SK-N-SH treated with all-trans-retinoic acid at 6 μM for 48 hours (cell line): Measurements from ENCODE around the gene STK32A.

ENCODE experiments used
- BACH2 ChIP-seq: fragments of 250-450 bp; sonication (Bioruptor Pico); IDR thresholded peaks from 2 replicates; pipeline ENCODE4 v1.9.0; 2021; ENCODE audit warnings: mild to moderate bottlenecking, borderline replicate concordance
- RARB ChIP-seq: fragments of 250-450 bp; sonication (Bioruptor Pico); IDR thresholded peaks from 2 replicates; pipeline ENCODE4 v1.8.0; 2021; ENCODE audit warnings: mild to moderate bottlenecking, moderate library complexity
- TOX ChIP-seq: fragments of 250-450 bp; sonication (Bioruptor Pico); IDR thresholded peaks from 2 replicates; pipeline ENCODE4 v1.8.0; 2021; ENCODE audit warnings: mild to moderate bottlenecking, moderate library complexity, borderline replicate concordance
- TF ChIP-seq, protein P1 (sequence below): fragments of 250-450 bp; sonication (Bioruptor Pico); IDR thresholded peaks from 2 replicates; pipeline ENCODE4 v1.8.0; 2020; ENCODE audit warnings: mild to moderate bottlenecking, moderate library complexity, borderline replicate concordance

DNA sequence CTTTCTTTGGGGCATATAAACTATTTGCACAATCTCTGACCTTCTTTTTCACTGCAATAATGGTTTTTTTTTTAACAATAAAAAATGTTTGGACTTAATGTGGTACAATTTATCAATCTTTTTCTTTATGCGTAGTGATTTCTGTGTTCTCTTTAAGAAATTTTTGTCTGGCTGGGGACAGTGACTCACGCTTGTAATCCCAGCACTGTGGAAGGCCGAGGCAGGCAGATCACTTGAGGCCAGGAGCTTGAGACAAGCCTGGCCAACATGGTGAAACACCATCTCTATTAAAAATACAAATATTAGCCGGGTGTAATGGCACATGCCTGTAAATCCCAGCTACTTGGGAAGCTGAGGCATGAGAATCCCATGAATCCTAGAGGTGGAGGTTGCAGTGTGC lies 72.3 kb downstream of the STK32A start:
- no peak for TF ChIP-seq BACH2
- TF ChIP-seq, protein P1, sequence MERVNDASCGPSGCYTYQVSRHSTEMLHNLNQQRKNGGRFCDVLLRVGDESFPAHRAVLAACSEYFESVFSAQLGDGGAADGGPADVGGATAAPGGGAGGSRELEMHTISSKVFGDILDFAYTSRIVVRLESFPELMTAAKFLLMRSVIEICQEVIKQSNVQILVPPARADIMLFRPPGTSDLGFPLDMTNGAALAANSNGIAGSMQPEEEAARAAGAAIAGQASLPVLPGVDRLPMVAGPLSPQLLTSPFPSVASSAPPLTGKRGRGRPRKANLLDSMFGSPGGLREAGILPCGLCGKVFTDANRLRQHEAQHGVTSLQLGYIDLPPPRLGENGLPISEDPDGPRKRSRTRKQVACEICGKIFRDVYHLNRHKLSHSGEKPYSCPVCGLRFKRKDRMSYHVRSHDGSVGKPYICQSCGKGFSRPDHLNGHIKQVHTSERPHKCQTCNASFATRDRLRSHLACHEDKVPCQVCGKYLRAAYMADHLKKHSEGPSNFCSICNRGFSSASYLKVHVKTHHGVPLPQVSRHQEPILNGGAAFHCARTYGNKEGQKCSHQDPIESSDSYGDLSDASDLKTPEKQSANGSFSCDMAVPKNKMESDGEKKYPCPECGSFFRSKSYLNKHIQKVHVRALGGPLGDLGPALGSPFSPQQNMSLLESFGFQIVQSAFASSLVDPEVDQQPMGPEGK (CRISPR knock-in tag) = no peak
- no peak for TF ChIP-seq TOX (CRISPR knock-in tag)
- no peak for TF ChIP-seq RARB (CRISPR knock-in tag)
